KMS-11 (cell line): ENCODE results near the gene SIK2.

Experiments
- H2AFZ ChIP-seq: fragments of 200-600 bp; sonication (generic); 2 replicates; pipeline ENCODE4 v1.6.1; 2016; ENCODE audit warnings: antibody characterized with exemption, mixed run types, low read depth
- H3K27ac ChIP-seq: fragments of 200-600 bp; sonication (generic); 2 replicates; pipeline ENCODE4 v1.6.1; 2016; ENCODE audit warnings: mild to moderate bottlenecking, mixed run types
- H3K27me3 ChIP-seq: fragments of 200-600 bp; sonication (generic); 2 replicates; pipeline ENCODE4 v1.6.1; 2017; ENCODE audit warnings: mild to moderate bottlenecking, low read depth, mixed run types, moderate library complexity; ENCODE audit not compliant: insufficient read depth
- H3K36me3 ChIP-seq: fragments of 200-600 bp; sonication (generic); 2 replicates; pipeline ENCODE4 v1.6.1; 2017; ENCODE audit warnings: mild to moderate bottlenecking, mixed run types; ENCODE audit not compliant: insufficient read depth
- H3K4me1 ChIP-seq: fragments of 200-600 bp; sonication (generic); 2 replicates; pipeline ENCODE4 v1.6.1; 2016; ENCODE audit warnings: mild to moderate bottlenecking, low read depth, mixed run types; ENCODE audit not compliant: poor library complexity, severe bottlenecking
- H3K4me2 ChIP-seq: fragments of 200-600 bp; sonication (generic); 2 replicates; pipeline ENCODE4 v1.7.0; 2016; ENCODE audit warnings: mild to moderate bottlenecking, mixed run types
- H3K4me3 ChIP-seq: fragments of 200-600 bp; sonication (generic); IDR thresholded peaks from 2 replicates; pipeline ENCODE4 v1.6.1; 2017; ENCODE audit warnings: low read depth, low read length, mixed read lengths; ENCODE audit not compliant: insufficient read depth
- H3K79me2 ChIP-seq: fragments of 200-600 bp; sonication (generic); 2 replicates; pipeline ENCODE4 v1.6.1; 2016; ENCODE audit warnings: low read depth, mixed run types; ENCODE audit not compliant: insufficient read depth
- H3K9ac ChIP-seq: fragments of 200-600 bp; sonication (generic); 2 replicates; pipeline ENCODE4 v1.6.1; 2016; ENCODE audit warnings: mild to moderate bottlenecking, mixed run types
- H4K20me1 ChIP-seq: fragments of 200-600 bp; sonication (generic); 2 replicates; pipeline ENCODE4 v1.6.1; 2016; ENCODE audit warnings: mild to moderate bottlenecking, mixed run types; ENCODE audit not compliant: insufficient read depth
- TF ChIP-seq, protein P1 (sequence below): fragments of 200-600 bp; sonication (generic); conservative IDR thresholded peaks from 2 replicates; pipeline ENCODE4 v1.6.1; 2017; ENCODE audit warnings: low read depth, mild to moderate bottlenecking, antibody characterized with exemption, low read length, moderate library complexity, mixed read lengths

The SIK2 gene

DNA sequence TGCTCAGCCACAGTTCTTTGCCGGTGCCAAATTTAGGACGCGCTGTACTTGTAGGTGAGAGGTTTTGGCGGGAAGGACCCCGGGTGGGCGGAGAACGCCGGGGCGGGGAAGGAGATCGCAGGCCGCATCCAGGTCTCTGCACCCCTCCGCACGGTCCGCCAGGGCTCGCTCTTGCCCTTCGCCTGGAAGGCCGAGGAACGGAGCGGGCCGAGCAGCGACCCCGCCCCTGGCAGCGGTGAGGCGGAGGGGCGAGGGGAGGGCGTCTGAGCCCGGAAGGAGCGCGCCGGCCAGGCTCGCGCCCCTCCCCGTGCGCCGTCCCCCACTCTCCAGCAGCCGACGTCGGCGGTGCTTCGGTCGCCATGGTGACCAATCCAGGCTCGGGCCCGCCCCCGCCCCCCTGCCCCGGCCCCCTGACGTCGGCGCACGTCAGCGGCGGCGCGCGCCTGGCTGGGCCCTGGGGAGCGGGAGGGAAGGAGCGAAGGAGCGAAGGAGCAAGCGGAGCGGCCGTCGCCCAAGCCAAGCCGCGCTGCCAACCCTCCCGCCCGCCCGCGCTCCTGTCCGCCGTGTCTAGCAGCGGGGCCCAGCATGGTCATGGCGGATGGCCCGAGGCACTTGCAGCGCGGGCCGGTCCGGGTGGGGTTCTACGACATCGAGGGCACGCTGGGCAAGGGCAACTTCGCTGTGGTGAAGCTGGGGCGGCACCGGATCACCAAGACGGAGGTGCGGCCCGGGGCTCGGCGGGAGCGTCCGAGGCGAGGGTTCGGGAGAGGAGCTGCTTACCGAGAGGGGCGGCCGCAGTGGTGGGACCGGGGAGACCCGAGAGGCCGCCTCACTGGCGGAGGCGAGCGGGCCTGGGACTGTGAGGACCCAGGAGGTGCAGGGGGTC lies at the start of gene SIK2:
Gene SIK2 (plus strand): TSS at position 471 of the 886 bp plus-strand sequence. CDS start 115 bp downstream, at position 586.
- peak within 1 kb of the TSS; percentile 67 for H3K27ac ChIP-seq
- no peak within 1 kb of the TSS for H3K4me3 ChIP-seq
- H2AFZ ChIP-seq = peak within 1 kb of the TSS; percentile 82
- H3K79me2 ChIP-seq = peaks cover 38% of the 10 kb centered on the region; the same call in 1 of the 2 replicates
- peaks cover 18% of the 10 kb centered on the region for H3K4me1 ChIP-seq
- peak within 1 kb of the TSS; percentile 77 for H3K4me2 ChIP-seq
- H3K27me3 ChIP-seq = no peaks in the 10 kb centered on the region
- H3K9ac ChIP-seq = peak within 1 kb of the TSS; percentile 80
- no peaks in the 10 kb centered on the region for H3K36me3 ChIP-seq
- TF ChIP-seq, protein P1, sequence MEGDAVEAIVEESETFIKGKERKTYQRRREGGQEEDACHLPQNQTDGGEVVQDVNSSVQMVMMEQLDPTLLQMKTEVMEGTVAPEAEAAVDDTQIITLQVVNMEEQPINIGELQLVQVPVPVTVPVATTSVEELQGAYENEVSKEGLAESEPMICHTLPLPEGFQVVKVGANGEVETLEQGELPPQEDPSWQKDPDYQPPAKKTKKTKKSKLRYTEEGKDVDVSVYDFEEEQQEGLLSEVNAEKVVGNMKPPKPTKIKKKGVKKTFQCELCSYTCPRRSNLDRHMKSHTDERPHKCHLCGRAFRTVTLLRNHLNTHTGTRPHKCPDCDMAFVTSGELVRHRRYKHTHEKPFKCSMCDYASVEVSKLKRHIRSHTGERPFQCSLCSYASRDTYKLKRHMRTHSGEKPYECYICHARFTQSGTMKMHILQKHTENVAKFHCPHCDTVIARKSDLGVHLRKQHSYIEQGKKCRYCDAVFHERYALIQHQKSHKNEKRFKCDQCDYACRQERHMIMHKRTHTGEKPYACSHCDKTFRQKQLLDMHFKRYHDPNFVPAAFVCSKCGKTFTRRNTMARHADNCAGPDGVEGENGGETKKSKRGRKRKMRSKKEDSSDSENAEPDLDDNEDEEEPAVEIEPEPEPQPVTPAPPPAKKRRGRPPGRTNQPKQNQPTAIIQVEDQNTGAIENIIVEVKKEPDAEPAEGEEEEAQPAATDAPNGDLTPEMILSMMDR = peak; percentile 34; the same call in 1 of the 2 replicates
- 0 out of 2 replicates have a peak, but pooled peaks cover 2% of the 10 kb centered on the region for H4K20me1 ChIP-seq

- Histone ChIP-seq H3K4me1 (peaks cover 17% of the 10 kb centered on the region), H3K27me3 (no peaks in the 10 kb centered on the region), H3K27ac (no peak overlapping the region), H3K36me3 (no peaks in the 10 kb centered on the region), H3K79me2 (no peaks in the 10 kb centered on the region), H3K4me3 (no peak overlapping the region), H3K9ac (no peak overlapping the region), H4K20me1 (no peaks in the 10 kb centered on the region), H2AFZ (no peak overlapping the region), H3K4me2 (no peak overlapping the region)
- TF ChIP-seq, protein P1 = no peak
Observed at GRCh38 chr11:111554532-111554931, 47.7 kb upstream of the SIK2 start.

- no peak overlapping the region for H3K4me2 ChIP-seq
- no peaks in the 10 kb centered on the region for H3K27me3 ChIP-seq
- H3K36me3 ChIP-seq = no peaks in the 10 kb centered on the region
- no peak overlapping the region for H3K4me3 ChIP-seq
- H2AFZ ChIP-seq = no peak overlapping the region
- no peak overlapping the region for H3K9ac ChIP-seq
- H3K79me2 ChIP-seq = no peaks in the 10 kb centered on the region
- TF ChIP-seq, protein P1 = no peak
- H4K20me1 ChIP-seq = no peaks in the 10 kb centered on the region
- H3K27ac ChIP-seq = no peak overlapping the region
- H3K4me1 ChIP-seq = peaks cover 17% of the 10 kb centered on the region
Observed at GRCh38 chr11:111555255-111555654, 47.0 kb upstream of the SIK2 start.

DNA sequence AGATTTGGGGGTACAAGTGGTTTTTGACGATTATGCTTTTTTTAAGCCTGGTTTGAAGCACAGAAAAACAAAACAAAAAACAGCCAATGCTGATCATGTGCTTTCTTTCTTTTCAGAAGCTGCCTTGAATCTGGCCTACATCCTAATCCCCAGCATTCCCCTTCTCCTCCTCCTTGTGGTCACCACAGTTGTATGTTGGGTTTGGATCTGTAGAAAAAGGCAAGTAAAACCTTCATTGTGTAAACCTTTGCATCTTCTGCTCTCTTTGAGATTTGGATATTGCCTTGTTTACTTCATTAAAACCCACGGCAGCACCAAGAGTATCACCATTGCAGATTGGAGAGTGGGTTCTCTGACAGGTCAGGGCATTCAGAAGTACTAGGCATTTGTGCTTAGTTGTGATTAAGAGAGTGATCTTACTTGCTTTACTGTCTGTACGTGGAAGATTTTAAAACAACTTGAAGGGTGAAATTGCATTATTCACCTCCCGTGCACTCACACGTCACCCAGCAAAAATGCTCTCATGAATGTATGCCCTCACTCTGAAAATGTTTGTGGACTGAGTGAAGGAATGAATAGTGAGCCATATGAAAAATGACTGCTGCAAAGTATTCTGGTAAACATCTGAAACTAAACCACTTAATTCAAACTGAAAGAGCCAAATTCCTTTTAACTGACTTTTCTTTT lies 44.7 kb upstream of the SIK2 start:
- Histone ChIP-seq H3K4me3 (no peak overlapping the region), H3K27ac (no peak overlapping the region), H2AFZ (no peak overlapping the region), H3K79me2 (no peaks in the 10 kb centered on the region), H3K4me2 (no peak overlapping the region), H4K20me1 (no peaks in the 10 kb centered on the region), H3K36me3 (no peaks in the 10 kb centered on the region), H3K4me1 (peaks cover 17% of the 10 kb centered on the region), H3K27me3 (no peaks in the 10 kb centered on the region), H3K9ac (no peak overlapping the region)
- TF ChIP-seq, protein P1 = no peak
